ENCODE results near the gene STARD5. TPM values are rescaled to one million over a fixed set of nuclear protein-coding genes. Genes with fewer than 3 reads are reported as not detected.

Gene STARD5
- total RNA-seq, 1 donor from 2014 or later: 5.9 TPM

GRCh38 chr15:81292523-81293001 is 31.4 kb downstream of the STARD5 start:
- DNase-seq: no peak

GRCh38 chr15:81291916-81292522 is 31.9 kb downstream of the STARD5 start:
- DNase-seq: no peak

- no peak for DNase-seq
These were observed 34.0 kb downstream of the STARD5 start for GRCh38 chr15:81289910-81290309.

GRCh38 chr15:81288616-81289015 is 35.3 kb downstream of the STARD5 start:
- no peak for DNase-seq

GRCh38 chr15:81288040-81288439 is 35.9 kb downstream of the STARD5 start:
- DNase-seq: no peak

- DNase-seq: no peak
These were observed 37.3 kb downstream of the STARD5 start for GRCh38 chr15:81286621-81287121.

- no peak for DNase-seq
These were observed 38.5 kb downstream of the STARD5 start for GRCh38 chr15:81285461-81285860.

- no peak for DNase-seq
These were observed 39.5 kb downstream of the STARD5 start for GRCh38 chr15:81284256-81285031.

- DNase-seq: no peak
These were observed 41.0 kb downstream of the STARD5 start for GRCh38 chr15:81282911-81283310.

- DNase-seq: no peak
These were observed 41.4 kb downstream of the STARD5 start for GRCh38 chr15:81282606-81282895.

- no peak for DNase-seq
These were observed 42.0 kb downstream of the STARD5 start for GRCh38 chr15:81281766-81282605.

GRCh38 chr15:81281456-81281735 is 42.5 kb downstream of the STARD5 start:
- no peak for DNase-seq

GRCh38 chr15:81280696-81281455 is 43.1 kb downstream of the STARD5 start:
- DNase-seq: no peak

- DNase-seq: no peak
These were observed 44.1 kb downstream of the STARD5 start for GRCh38 chr15:81279621-81280485.

- no peak for DNase-seq
These were observed 45.5 kb downstream of the STARD5 start for GRCh38 chr15:81278306-81279029.

GRCh38 chr15:81277851-81278250 is 46.1 kb downstream of the STARD5 start:
- DNase-seq: no peak

- DNase-seq: no peak
These were observed 47.0 kb downstream of the STARD5 start for GRCh38 chr15:81276967-81277366.

- DNase-seq: no peak
These were observed 48.1 kb downstream of the STARD5 start for GRCh38 chr15:81275711-81276392.

GRCh38 chr15:81274931-81275707 is 48.8 kb downstream of the STARD5 start:
- peak; percentile 75 for DNase-seq
